ENCODE results near the gene TMEM163. TPM values are rescaled to one million over a fixed set of nuclear protein-coding genes. Genes with fewer than 3 reads are reported as not detected.

The TMEM163 gene
- total RNA-seq, 4 donors from 2014 or later, result 0.34 to 1.2 TPM; not detected in 2

DNA sequence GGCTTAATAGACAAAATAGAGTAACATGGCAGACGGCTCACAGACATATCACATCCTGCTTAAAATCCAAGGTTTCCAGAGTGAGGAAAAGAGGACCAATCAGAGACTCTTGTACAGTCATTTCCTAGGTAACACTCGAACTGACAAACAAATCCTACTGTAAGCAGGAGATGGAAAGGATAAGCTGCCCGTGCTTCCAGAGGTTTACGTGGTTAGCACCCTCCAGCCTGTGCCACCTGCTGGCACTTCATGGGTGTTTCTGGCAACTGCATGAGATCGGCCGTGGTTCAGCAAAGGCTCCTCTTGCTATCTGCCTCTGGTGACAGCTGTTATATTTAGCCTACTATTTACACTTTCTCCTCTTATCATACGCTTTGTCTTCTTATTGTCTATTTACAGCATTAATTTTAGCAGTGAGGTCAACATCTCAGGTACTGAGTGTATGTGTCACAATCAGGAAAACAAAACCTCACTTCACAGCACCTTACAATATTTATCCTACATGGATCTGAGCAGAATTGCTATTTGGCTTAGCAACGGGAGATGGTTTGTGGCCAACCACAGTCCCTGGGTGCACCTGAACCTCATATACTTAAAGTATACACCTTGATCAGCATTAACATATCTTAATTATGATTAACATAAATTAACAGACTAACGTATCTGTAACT is 226.9 kb downstream of the TMEM163 start:
- DNase-seq, result no peak
- Histone ChIP-seq H3K36me3 (no peaks in the 10 kb centered on the region), H3K27me3 (no peaks in the 10 kb centered on the region), H3K4me3 (no peak overlapping the region), H3K4me1 (no peaks in the 10 kb centered on the region), H3K27ac (no peak overlapping the region), H3K9me3 (no peaks in the 10 kb centered on the region)
- TF ChIP-seq, protein P1, sequence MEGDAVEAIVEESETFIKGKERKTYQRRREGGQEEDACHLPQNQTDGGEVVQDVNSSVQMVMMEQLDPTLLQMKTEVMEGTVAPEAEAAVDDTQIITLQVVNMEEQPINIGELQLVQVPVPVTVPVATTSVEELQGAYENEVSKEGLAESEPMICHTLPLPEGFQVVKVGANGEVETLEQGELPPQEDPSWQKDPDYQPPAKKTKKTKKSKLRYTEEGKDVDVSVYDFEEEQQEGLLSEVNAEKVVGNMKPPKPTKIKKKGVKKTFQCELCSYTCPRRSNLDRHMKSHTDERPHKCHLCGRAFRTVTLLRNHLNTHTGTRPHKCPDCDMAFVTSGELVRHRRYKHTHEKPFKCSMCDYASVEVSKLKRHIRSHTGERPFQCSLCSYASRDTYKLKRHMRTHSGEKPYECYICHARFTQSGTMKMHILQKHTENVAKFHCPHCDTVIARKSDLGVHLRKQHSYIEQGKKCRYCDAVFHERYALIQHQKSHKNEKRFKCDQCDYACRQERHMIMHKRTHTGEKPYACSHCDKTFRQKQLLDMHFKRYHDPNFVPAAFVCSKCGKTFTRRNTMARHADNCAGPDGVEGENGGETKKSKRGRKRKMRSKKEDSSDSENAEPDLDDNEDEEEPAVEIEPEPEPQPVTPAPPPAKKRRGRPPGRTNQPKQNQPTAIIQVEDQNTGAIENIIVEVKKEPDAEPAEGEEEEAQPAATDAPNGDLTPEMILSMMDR (IDR thresholded peaks at IDR 0.05), result no peak
- TF ChIP-seq POLR2A (IDR thresholded peaks at IDR 0.05), result no peak
- intact Hi-C loops (cut with DNase I; ENCODE audit: low total_unique reads), result no loop called here

DNA sequence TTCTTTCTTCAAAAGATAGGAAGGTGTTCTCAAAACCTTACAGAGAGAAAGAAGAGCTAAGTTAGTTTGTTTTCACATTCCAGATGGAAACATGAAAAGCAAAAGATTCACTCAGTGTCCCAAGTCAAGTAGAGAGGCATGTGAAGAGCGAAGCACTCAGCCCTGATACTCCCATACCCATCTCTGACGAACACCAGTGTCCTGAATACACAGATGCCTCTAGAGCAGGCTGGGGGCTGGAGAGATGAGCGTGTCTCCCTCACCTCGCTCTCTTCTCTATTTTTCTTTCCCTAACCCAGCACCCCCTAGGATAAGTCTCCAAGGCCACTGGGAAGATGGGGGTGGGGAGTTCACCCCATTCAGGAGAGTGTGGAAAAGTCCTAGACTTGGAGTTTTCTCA is 227.8 kb downstream of the TMEM163 start:
- TF ChIP-seq POLR2A (IDR thresholded peaks at IDR 0.05), result no peak
- TF ChIP-seq, protein P1 (IDR thresholded peaks at IDR 0.05), result no peak
- no peak for DNase-seq

DNA sequence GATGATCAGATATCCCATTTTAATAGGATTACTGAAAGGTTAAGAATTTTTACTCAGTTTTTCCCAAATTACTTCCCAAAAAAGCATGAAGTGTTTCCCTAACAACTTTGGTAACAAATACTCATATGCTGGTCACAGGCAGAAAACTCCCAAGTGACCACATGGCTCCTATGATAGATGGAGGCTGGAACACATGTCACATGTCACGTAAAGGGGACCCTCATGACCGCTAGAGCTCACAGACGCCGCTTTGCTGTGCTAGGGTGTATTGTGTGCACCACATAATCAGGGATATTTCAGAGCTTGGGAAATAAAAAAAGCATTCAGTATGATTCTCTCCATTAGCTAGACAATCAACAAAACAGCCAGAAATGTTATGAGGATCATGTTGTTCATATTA is 228.2 kb downstream of the TMEM163 start:
- TF ChIP-seq POLR2A (IDR thresholded peaks at IDR 0.05), result no peak
- TF ChIP-seq, protein P1 (IDR thresholded peaks at IDR 0.05), result no peak
- no peaks in the 10 kb centered on the region for H3K36me3 ChIP-seq
- no peaks in the 10 kb centered on the region for H3K27me3 ChIP-seq
- no peaks in the 10 kb centered on the region for H3K9me3 ChIP-seq
- no peak overlapping the region for H3K4me3 ChIP-seq
- intact Hi-C loops (cut with DNase I; ENCODE audit: low total_unique reads), result no loop called here
- no peak overlapping the region for H3K27ac ChIP-seq
- H3K4me1 ChIP-seq, result no peaks in the 10 kb centered on the region
- DNase-seq, result no peak

More for the DNA sequence above, 227.8 kb downstream of the TMEM163 start:
- H3K4me1 ChIP-seq, result no peaks in the 10 kb centered on the region
- no peaks in the 10 kb centered on the region for H3K9me3 ChIP-seq
- H3K27ac ChIP-seq, result no peak overlapping the region
- H3K36me3 ChIP-seq, result no peaks in the 10 kb centered on the region
- no peaks in the 10 kb centered on the region for H3K27me3 ChIP-seq
- intact Hi-C loops (cut with DNase I; ENCODE audit: low total_unique reads), result no loop called here
- H3K4me3 ChIP-seq, result no peak overlapping the region

DNA sequence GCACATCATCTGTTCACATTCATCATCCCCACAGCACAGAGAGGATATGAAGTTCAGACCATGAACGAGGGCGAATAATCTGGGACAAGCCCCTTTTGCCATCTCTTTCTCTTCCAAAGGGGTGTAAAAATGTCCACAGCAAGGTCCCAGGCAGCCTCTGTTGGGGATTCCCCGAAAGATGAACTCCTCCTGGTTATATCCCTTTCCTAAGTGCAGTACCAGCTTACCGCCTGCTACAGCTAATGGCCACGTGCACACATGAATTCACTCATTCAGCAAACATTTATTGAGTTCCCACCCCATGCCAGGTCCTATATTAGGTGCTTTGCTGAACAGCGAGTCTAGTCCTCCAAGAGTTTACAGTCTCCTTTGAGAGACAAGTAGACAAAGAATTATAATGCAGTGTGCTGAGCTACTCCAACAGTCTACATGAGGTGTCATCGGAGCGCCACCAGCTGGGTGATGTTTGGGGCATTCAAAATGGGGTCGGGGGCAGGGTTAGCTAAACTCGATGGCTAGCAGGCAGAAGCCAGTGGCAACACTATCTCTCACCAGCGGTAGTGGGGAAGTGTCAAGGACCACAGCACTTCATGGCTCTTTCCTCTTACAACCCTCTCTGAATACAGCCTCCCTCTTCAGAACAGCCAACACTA is 228.9 kb downstream of the TMEM163 start:
- no peaks in the 10 kb centered on the region for H3K27me3 ChIP-seq
- H3K9me3 ChIP-seq, result no peaks in the 10 kb centered on the region
- no peaks in the 10 kb centered on the region for H3K36me3 ChIP-seq
- no peak for TF ChIP-seq POLR2A (IDR thresholded peaks at IDR 0.05)
- no peak for DNase-seq
- no peak overlapping the region for H3K4me3 ChIP-seq
- no peaks in the 10 kb centered on the region for H3K4me1 ChIP-seq
- no peak overlapping the region for H3K27ac ChIP-seq
- intact Hi-C loops (cut with DNase I; ENCODE audit: low total_unique reads), result no loop called here

DNA sequence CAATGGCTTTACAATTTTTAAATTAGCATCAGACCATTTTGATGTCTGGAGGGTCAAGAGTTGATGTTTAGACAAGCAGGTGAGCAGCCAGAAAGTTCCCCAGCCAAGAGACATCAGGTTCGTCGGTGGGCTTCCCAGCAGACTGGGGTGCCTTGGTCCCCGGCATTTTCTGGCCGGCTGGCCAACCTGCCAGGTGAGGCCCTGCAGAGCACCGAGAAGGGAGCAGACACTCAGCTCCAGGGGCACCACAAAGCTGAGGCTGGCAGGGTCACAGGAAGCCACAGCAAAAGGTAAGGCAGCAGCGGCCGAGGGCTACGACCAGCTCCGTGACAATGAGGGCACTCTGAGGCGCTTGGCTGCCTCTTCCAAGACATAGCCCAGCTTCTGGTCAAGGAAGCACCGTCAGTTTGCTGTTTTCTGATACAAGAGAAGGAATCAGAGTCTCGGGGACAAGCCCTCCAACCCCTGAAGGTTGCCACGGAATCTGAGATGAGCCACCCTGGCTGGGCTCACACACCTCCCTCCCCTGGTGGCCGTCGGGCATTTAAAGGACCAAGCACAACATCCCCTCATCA is 235.9 kb downstream of the TMEM163 start:
- H3K27me3 ChIP-seq, result no peaks in the 10 kb centered on the region
- no peak for DNase-seq
- intact Hi-C loops (cut with DNase I; ENCODE audit: low total_unique reads), result no loop called here
- H3K27ac ChIP-seq, result no peak overlapping the region
- TF ChIP-seq POLR2A (IDR thresholded peaks at IDR 0.05), result no peak
- TF ChIP-seq, protein P1 (IDR thresholded peaks at IDR 0.05), result no peak
- H3K4me1 ChIP-seq, result no peaks in the 10 kb centered on the region
- H3K36me3 ChIP-seq, result no peaks in the 10 kb centered on the region
- H3K9me3 ChIP-seq, result no peaks in the 10 kb centered on the region
- H3K4me3 ChIP-seq, result no peak overlapping the region

Measured in uterus (tissue), 4 donors.